ENCODE results near the gene HSPA12B. TPM values are rescaled to one million over a fixed set of nuclear protein-coding genes. Genes with fewer than 3 reads are reported as not detected.

The HSPA12B gene
- total RNA-seq, 2 experiments from 2014 or later, result not detected

GRCh38 chr20:3747471-3747870 is 15.0 kb downstream of the HSPA12B start:
- DNase-seq, result no peak
- peaks cover 27% of the 10 kb centered on the region for H3K27me3 Mint-ChIP-seq
- H3K9me3 Mint-ChIP-seq, result no peaks in the 10 kb centered on the region
- H3K4me1 Mint-ChIP-seq, result peaks cover 12% of the 10 kb centered on the region
- H3K36me3 Mint-ChIP-seq, result peaks cover 2% of the 10 kb centered on the region
- no peak overlapping the region for H3K27ac Mint-ChIP-seq
- H3K4me3 Mint-ChIP-seq, result no peak overlapping the region

- Mint-ChIP-seq H3K36me3 (peaks cover 2% of the 10 kb centered on the region), H3K27me3 (peaks cover 27% of the 10 kb centered on the region), H3K27ac (no peak overlapping the region), H3K4me1 (peaks cover 13% of the 10 kb centered on the region), H3K4me3 (no peak overlapping the region), H3K9me3 (no peaks in the 10 kb centered on the region)
- no peak for DNase-seq
Observed at GRCh38 chr20:3748073-3748472, 15.6 kb downstream of the HSPA12B start.

GRCh38 chr20:3749087-3749688 is 16.7 kb downstream of the HSPA12B start:
- DNase-seq, result no peak
- Mint-ChIP-seq H3K27me3 (peaks cover 26% of the 10 kb centered on the region), H3K9me3 (no peaks in the 10 kb centered on the region), H3K27ac (no peak overlapping the region), H3K4me3 (no peak overlapping the region), H3K4me1 (peaks cover 15% of the 10 kb centered on the region), H3K36me3 (peaks cover 2% of the 10 kb centered on the region)

- peaks cover 12% of the 10 kb centered on the region for H3K4me1 Mint-ChIP-seq
- H3K36me3 Mint-ChIP-seq, result peaks cover 2% of the 10 kb centered on the region
- peak; percentile 68 for DNase-seq
- H3K4me3 Mint-ChIP-seq, result no peak overlapping the region
- H3K9me3 Mint-ChIP-seq, result no peaks in the 10 kb centered on the region
- H3K27ac Mint-ChIP-seq, result no peak overlapping the region
- peaks cover 21% of the 10 kb centered on the region for H3K27me3 Mint-ChIP-seq
Observed at GRCh38 chr20:3749689-3750531, 17.4 kb downstream of the HSPA12B start.

- peaks cover 2% of the 10 kb centered on the region for H3K36me3 Mint-ChIP-seq
- H3K27me3 Mint-ChIP-seq, result peaks cover 11% of the 10 kb centered on the region
- H3K4me1 Mint-ChIP-seq, result peaks cover 7% of the 10 kb centered on the region
- H3K4me3 Mint-ChIP-seq, result no peak overlapping the region
- no peaks in the 10 kb centered on the region for H3K9me3 Mint-ChIP-seq
- H3K27ac Mint-ChIP-seq, result no peak overlapping the region
- DNase-seq, result no peak
Observed at GRCh38 chr20:3751305-3751674, 18.8 kb downstream of the HSPA12B start.

DNA sequence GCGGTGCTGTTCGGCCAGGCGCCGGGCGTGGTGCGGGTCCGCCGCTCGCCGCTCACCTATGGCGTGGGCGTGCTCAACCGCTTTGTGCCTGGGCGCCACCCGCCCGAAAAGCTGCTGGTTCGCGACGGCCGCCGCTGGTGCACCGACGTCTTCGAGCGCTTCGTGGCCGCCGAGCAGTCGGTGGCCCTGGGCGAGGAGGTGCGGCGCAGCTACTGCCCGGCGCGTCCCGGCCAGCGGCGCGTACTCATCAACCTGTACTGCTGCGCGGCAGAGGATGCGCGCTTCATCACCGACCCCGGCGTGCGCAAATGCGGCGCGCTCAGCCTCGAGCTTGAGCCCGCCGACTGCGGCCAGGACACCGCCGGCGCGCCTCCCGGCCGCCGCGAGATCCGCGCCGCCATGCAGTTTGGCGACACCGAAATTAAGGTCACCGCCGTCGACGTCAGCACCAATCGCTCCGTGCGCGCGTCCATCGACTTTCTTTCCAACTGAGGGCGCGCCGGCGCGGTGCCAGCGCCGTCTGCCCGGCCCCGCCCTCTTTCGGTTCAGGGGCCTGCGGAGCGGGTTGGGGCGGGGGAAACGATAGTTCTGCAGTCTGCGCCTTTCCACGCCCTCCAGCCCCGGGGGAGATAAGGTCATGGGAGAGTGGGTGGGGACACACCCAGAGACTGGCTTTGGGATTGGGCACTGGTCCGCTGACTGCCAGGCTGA is 19.3 kb downstream of the HSPA12B start:
- Mint-ChIP-seq H3K27me3 (peaks cover 8% of the 10 kb centered on the region), H3K4me1 (peaks cover 7% of the 10 kb centered on the region), H3K4me3 (peak overlapping the region; percentile 53), H3K9me3 (no peaks in the 10 kb centered on the region), H3K36me3 (peaks cover 4% of the 10 kb centered on the region), H3K27ac (no peak overlapping the region)
- DNase-seq, result peak; percentile 81

DNA sequence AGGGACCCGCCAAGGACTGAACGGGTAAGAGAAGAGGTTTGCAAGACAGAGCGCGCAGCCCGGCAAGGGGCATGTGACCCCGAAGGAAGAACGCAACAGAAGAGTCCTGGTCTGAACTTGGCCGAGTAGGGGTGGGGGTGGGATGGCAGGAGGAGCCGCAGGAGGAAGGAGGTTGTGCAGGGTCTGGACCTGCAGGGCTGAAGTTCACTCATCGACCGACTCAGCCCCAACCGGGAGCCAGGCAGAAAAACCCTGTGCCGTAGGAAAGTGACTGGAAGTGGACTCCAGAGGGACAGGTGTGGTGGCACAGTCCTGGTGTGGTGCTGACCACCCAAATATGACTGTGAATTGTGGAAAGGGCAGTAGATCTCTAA is 19.9 kb downstream of the HSPA12B start:
- Mint-ChIP-seq H3K36me3 (peaks cover 4% of the 10 kb centered on the region), H3K27me3 (peaks cover 3% of the 10 kb centered on the region), H3K9me3 (no peaks in the 10 kb centered on the region), H3K4me3 (peak overlapping the region; percentile 53), H3K27ac (no peak overlapping the region), H3K4me1 (peaks cover 7% of the 10 kb centered on the region)
- no peak for DNase-seq

DNA sequence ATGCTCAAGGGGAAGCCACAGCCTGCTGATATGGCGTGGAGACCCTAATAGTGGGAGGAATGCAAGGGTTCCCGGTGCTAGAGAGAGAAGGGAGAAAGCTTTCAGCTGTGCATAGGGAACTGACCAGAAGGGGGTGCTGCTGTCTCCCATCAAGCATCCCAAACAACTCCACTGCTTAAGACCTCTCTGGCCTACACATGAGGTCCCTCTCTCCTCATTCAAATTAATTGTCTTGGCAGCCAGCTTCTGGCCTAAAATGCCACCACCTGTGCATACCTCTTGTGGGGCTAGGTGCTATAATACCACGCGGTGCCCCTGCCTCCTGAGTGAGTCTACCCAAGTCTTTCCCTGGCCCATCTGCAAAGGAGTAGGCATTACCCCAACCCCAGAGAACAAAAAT is 20.6 kb downstream of the HSPA12B start:
- peak; percentile 30 for DNase-seq
- peaks cover 7% of the 10 kb centered on the region for H3K4me1 Mint-ChIP-seq
- no peak overlapping the region for H3K27ac Mint-ChIP-seq
- no peaks in the 10 kb centered on the region for H3K9me3 Mint-ChIP-seq
- peaks cover 4% of the 10 kb centered on the region for H3K36me3 Mint-ChIP-seq
- H3K27me3 Mint-ChIP-seq, result no peaks in the 10 kb centered on the region
- H3K4me3 Mint-ChIP-seq, result no peak overlapping the region

DNA sequence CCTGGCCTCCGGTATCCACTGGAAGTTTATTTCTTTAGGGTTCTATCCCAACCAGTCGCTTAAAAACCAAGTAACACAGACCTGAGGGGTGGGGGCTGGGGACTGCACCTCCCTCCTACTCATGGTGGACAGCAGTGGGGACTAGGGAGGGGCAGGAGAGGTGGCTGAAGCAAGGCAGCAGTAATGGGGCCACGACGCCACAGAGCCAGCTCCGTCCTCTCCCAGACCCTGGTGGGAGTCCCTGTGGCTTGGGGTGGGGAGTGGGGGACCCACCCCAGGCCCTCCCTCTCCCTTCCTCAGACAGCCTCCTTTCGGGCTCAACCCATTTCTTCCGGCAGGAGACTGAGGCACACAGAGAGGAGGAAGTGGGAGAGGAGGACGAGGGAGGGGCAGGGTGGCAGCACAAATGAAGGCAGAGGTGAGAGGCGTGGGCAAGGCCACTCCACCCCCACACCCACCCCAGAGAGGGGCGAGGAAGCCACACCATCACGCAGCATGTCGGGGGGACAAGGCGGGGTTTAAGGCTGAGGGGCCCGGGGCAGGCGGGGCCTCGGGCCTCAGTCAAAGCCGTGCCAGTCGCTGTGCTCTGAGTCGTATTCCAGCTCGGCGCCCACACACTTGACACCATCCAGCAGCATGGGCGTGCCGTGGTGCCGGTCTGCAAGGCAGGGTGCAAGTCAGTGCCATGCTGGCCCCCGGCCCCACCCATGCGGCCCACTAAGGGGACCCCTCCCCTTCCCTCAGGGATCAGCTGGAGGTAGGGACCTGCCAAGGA is 21.2 kb downstream of the HSPA12B start:
- H3K4me3 Mint-ChIP-seq, result no peak overlapping the region
- peaks cover 7% of the 10 kb centered on the region for H3K4me1 Mint-ChIP-seq
- H3K9me3 Mint-ChIP-seq, result no peaks in the 10 kb centered on the region
- H3K27me3 Mint-ChIP-seq, result no peaks in the 10 kb centered on the region
- peaks cover 4% of the 10 kb centered on the region for H3K36me3 Mint-ChIP-seq
- DNase-seq, result no peak
- no peak overlapping the region for H3K27ac Mint-ChIP-seq

DNA sequence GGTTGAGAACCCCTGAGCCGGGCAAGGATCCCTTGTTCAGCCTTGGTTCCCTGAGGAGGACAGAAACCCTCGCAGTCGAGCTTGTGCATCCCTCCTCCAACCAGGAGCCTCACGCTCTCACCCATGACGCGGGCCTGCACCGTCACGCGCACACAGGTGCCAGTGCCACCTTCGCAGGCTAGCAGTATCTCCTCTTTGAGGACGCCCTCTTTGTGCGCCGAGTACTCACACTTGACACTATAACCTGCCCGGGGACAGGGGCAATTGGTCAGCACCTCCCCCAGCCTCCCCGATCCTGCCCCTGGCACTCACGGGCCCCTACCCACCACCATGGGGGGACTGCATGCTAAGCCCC is 21.8 kb downstream of the HSPA12B start:
- Mint-ChIP-seq H3K27me3 (no peaks in the 10 kb centered on the region), H3K4me1 (peaks cover 7% of the 10 kb centered on the region), H3K4me3 (no peak overlapping the region), H3K9me3 (no peaks in the 10 kb centered on the region), H3K36me3 (peaks cover 4% of the 10 kb centered on the region), H3K27ac (no peak overlapping the region)
- DNase-seq, result no peak

GRCh38 chr20:3755269-3755668 is 22.8 kb downstream of the HSPA12B start:
- Mint-ChIP-seq H3K27ac (no peak overlapping the region), H3K4me3 (no peak overlapping the region), H3K9me3 (no peaks in the 10 kb centered on the region), H3K4me1 (peaks cover 7% of the 10 kb centered on the region), H3K27me3 (no peaks in the 10 kb centered on the region), H3K36me3 (peaks cover 4% of the 10 kb centered on the region)
- DNase-seq, result no peak

- H3K9me3 Mint-ChIP-seq, result no peaks in the 10 kb centered on the region
- DNase-seq, result no peak
- H3K27ac Mint-ChIP-seq, result no peak overlapping the region
- peaks cover 8% of the 10 kb centered on the region for H3K4me1 Mint-ChIP-seq
- no peak overlapping the region for H3K4me3 Mint-ChIP-seq
- peaks cover 2% of the 10 kb centered on the region for H3K36me3 Mint-ChIP-seq
- no peaks in the 10 kb centered on the region for H3K27me3 Mint-ChIP-seq
Observed at GRCh38 chr20:3755814-3756480, 23.5 kb downstream of the HSPA12B start.

- H3K9me3 Mint-ChIP-seq, result no peaks in the 10 kb centered on the region
- DNase-seq, result no peak
- peaks cover 6% of the 10 kb centered on the region for H3K36me3 Mint-ChIP-seq
- H3K27ac Mint-ChIP-seq, result no peak overlapping the region
- no peaks in the 10 kb centered on the region for H3K27me3 Mint-ChIP-seq
- no peak overlapping the region for H3K4me3 Mint-ChIP-seq
- peaks cover 9% of the 10 kb centered on the region for H3K4me1 Mint-ChIP-seq
Observed at GRCh38 chr20:3757268-3757667, 24.8 kb downstream of the HSPA12B start.

GRCh38 chr20:3758566-3758965 is 26.1 kb downstream of the HSPA12B start:
- no peaks in the 10 kb centered on the region for H3K9me3 Mint-ChIP-seq
- H3K4me1 Mint-ChIP-seq, result peaks cover 4% of the 10 kb centered on the region
- H3K27ac Mint-ChIP-seq, result no peak overlapping the region

More at GRCh38 chr20:3758566-3758965, 26.1 kb downstream of the HSPA12B start:
- no peak for DNase-seq
- Mint-ChIP-seq H3K27me3 (no peaks in the 10 kb centered on the region), H3K4me3 (no peak overlapping the region), H3K36me3 (peaks cover 7% of the 10 kb centered on the region)
